Breast epithelium (tissue), 4 donors: ENCODE measurements around the gene KCNG4. TPM values are rescaled to one million over a fixed set of nuclear protein-coding genes. Genes with fewer than 3 reads are reported as not detected.

ENCODE experiments used
- DNase-seq, 2 donors: peaks; one replicate each; pipeline ENCODE4 v3.0.0-alpha.2; 2019; ENCODE audit warnings: low spot score in 2 of 2
- H3K27ac ChIP-seq, 2 donors: fragments of 200-600 bp; sonication (generic) in 1 of 2; one replicate each; pipeline ENCODE4 v1.5.1; 2016 to 2019; ENCODE audit warnings: mild to moderate bottlenecking in 1 of 2
- H3K27me3 ChIP-seq, 2 donors: fragments of 200-600 bp; sonication (generic) in 1 of 2; one replicate each; pipeline versions ENCODE4 v1.5.1 to v1.6.0; 2017 to 2019; ENCODE audit warnings: control low read depth in 1 of 2, mild to moderate bottlenecking in 1 of 2
- H3K36me3 ChIP-seq: fragments of 200-600 bp; one replicate; pipeline ENCODE4 v1.5.1; 2019
- H3K4me1 ChIP-seq, 2 donors: fragments of 200-600 bp; sonication (generic); one replicate each; pipeline ENCODE4 v1.5.1; 2016 to 2019; ENCODE audit warnings: control low read depth in 1 of 2
- H3K4me3 ChIP-seq, 3 donors: fragments of 200-600 bp; sonication (generic); 1 replicate in 2 of 3; 2 replicates in 1 of 3; pipeline ENCODE4 v1.5.1; 2016 to 2019; ENCODE audit warnings: mild to moderate bottlenecking in 3 of 3, moderate library complexity in 2 of 3
- H3K9me3 ChIP-seq, 2 donors: fragments of 200-600 bp; sonication (generic) in 1 of 2; one replicate each; pipeline ENCODE4 v1.5.1; 2016 to 2019; ENCODE audit warnings: control low read depth in 1 of 2
- POLR2A ChIP-seq: fragments of 450-650 bp; IDR thresholded peaks from one replicate; pipeline ENCODE4 v1.6.1; 2016; ENCODE audit warnings: antibody characterized with exemption, mild to moderate bottlenecking, moderate library complexity
- POLR2AphosphoS5 ChIP-seq, 3 donors: sonication (generic); formaldehyde crosslinking; IDR thresholded peaks; one replicate each; pipeline ENCODE4 v1.6.1; 2017; ENCODE audit warnings: antibody characterized with exemption in 3 of 3
- intact Hi-C: fragments of 100-400 bp; cut with DNase I; formaldehyde crosslinking; loops from one replicate; pipeline ENCODE4 v1.15.1; 2023; ENCODE audit warnings: low total_unique reads
- total RNA-seq, 3 donors: library from RNA; depleted of rRNA; stranded (reverse); fragments of >200 nt; gene quantifications; one replicate each; pipeline ENCODE4 v1.1.0, GENCODE V29; 2016
- TF ChIP-seq, protein P1 (sequence below), 3 donors: fragments of 450-650 bp; IDR thresholded peaks; one replicate each; pipeline ENCODE4 v1.5.1; 2016 to 2017; ENCODE audit warnings: antibody characterized with exemption in 3 of 3, mild to moderate bottlenecking in 3 of 3, moderate library complexity in 3 of 3

Gene KCNG4
- total RNA-seq, 3 donors from 2014 or later, result not detected

DNA sequence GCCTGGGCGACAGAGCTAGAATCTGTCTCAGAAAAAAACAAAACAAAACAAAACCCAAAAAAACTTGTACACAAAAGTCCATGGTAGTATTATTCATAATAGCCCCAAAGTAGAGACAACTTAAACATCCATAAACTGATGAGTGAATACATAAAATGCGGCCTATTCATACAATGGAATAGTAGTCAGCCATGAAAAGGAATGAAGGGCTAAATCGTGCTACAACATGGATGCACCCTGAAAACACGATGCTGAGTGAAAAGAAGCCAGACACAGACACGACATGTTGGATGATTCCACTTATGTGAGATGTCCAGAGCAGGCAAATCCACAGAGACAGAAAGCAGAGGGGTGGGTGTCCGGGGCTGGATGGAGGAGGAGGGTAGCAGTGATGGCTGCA lies 12.3 kb downstream of the KCNG4 start:
- Histone ChIP-seq H3K36me3 (no peaks in the 10 kb centered on the region), H3K4me1 (no peaks in the 10 kb centered on the region), H3K4me3 (no peak overlapping the region), H3K9me3 (no peaks in the 10 kb centered on the region), H3K27me3 (no peaks in the 10 kb centered on the region), H3K27ac (no peak overlapping the region)
- DNase-seq, result no peak
- TF ChIP-seq POLR2A (no peak), POLR2AphosphoS5 (IDR thresholded peaks at IDR 0.05) (no peak)
- TF ChIP-seq, protein P1, sequence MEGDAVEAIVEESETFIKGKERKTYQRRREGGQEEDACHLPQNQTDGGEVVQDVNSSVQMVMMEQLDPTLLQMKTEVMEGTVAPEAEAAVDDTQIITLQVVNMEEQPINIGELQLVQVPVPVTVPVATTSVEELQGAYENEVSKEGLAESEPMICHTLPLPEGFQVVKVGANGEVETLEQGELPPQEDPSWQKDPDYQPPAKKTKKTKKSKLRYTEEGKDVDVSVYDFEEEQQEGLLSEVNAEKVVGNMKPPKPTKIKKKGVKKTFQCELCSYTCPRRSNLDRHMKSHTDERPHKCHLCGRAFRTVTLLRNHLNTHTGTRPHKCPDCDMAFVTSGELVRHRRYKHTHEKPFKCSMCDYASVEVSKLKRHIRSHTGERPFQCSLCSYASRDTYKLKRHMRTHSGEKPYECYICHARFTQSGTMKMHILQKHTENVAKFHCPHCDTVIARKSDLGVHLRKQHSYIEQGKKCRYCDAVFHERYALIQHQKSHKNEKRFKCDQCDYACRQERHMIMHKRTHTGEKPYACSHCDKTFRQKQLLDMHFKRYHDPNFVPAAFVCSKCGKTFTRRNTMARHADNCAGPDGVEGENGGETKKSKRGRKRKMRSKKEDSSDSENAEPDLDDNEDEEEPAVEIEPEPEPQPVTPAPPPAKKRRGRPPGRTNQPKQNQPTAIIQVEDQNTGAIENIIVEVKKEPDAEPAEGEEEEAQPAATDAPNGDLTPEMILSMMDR (IDR thresholded peaks at IDR 0.05), result no peak
- intact Hi-C loops, result no loop called here

DNA sequence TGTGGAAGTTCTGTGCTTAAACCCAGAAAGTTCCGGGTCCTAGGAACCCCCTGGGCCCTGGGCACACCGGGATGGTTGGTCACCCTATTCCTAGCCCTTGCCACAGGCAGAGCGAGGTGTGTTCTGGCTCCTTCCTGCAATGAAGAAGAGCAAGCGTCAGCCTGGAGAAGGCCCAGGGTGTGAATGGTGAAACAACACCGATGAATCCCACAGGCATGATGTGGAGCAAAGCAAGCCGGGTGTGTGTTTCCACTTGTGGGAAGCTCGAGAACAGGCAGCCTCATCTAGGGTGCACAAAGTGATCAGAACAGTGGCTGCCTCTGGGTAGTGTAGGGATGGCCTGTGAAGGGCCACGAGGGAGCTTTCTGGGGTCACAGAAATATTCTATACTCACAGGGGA lies 13.8 kb downstream of the KCNG4 start:
- intact Hi-C loops, result no loop called here
- TF ChIP-seq POLR2AphosphoS5 (IDR thresholded peaks at IDR 0.05), result no peak
- TF ChIP-seq, protein P1 (IDR thresholded peaks at IDR 0.05), result no peak
- no peak for TF ChIP-seq POLR2A
- DNase-seq, result no peak
- Histone ChIP-seq H3K4me1 (no peaks in the 10 kb centered on the region), H3K27ac (no peak overlapping the region), H3K4me3 (no peak overlapping the region), H3K36me3 (no peaks in the 10 kb centered on the region), H3K9me3 (no peaks in the 10 kb centered on the region), H3K27me3 (no peaks in the 10 kb centered on the region)

DNA sequence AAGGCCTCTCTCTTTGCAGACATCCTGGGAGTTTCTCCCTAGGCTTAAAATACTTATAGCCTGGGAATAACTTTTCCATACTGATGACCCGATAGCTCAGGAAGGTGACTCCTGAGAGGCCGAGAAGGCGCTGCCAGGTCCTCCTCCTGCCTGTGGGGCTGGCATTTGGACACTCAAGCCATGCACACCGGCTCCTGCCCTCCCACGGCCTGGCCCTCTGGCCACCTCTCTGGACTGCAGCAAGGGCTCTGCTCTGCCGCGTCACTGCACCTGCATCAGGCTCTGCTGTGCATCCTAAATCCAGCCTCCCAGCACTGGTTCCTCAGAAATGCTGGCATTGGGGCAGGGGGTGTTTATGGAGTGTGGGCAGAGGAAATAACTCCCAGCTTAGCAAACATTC lies 14.2 kb downstream of the KCNG4 start:
- no peak overlapping the region for H3K4me3 ChIP-seq
- DNase-seq, result no peak
- no peaks in the 10 kb centered on the region for H3K27me3 ChIP-seq
- no peak overlapping the region for H3K27ac ChIP-seq
- H3K36me3 ChIP-seq, result no peaks in the 10 kb centered on the region
- no peaks in the 10 kb centered on the region for H3K4me1 ChIP-seq
- TF ChIP-seq, protein P1 (IDR thresholded peaks at IDR 0.05), result no peak
- TF ChIP-seq POLR2AphosphoS5 (IDR thresholded peaks at IDR 0.05) (no peak), POLR2A (no peak)
- intact Hi-C loops, result no loop called here
- H3K9me3 ChIP-seq, result no peaks in the 10 kb centered on the region

DNA sequence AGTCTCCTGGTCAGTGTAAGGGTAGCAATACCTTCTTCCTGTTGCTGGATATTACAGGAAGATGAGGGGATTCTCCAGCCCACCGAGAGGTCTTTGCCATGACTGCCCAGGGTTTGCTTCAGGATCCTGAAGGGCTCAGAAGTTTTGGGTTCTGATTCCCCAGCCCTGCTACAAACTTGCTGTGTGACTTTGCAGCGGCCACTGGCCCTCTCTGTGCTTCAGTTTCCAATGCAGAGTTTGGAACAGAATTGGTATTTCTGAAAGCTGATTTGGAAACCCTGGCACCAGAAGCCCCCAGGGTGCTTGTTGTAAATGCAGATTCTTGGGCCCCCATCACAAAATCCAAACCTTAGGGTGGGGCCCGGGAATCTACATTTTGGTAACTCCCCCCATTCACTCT lies 14.7 kb downstream of the KCNG4 start:
- H3K27me3 ChIP-seq, result no peaks in the 10 kb centered on the region
- no peak overlapping the region for H3K27ac ChIP-seq
- no peaks in the 10 kb centered on the region for H3K9me3 ChIP-seq
- DNase-seq, result no peak
- no peak overlapping the region for H3K4me3 ChIP-seq
- H3K4me1 ChIP-seq, result no peaks in the 10 kb centered on the region
- no peak for TF ChIP-seq POLR2A
- no peak for TF ChIP-seq POLR2AphosphoS5 (IDR thresholded peaks at IDR 0.05)
- TF ChIP-seq, protein P1 (IDR thresholded peaks at IDR 0.05), result no peak
- intact Hi-C loops, result no loop called here
- no peaks in the 10 kb centered on the region for H3K36me3 ChIP-seq

DNA sequence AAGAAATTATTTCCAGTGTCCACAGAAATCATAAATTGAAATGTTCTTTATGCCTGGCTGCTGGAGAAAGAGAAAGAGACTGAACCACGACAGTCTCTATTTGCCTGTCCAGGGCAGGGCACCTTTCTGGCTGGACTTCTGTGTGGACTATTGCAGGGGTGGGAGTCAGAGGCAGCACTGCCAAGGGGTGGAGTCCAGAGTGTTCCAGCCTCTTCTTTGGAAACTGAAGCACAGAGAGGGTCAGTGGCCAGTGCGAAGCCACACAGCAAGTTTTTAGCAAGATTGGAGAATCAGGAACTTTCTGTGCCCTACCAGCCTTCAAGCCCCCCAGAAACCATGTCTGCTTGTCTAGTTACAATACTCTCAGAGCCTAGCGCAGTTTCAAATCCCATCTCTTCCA lies 15.3 kb downstream of the KCNG4 start:
- H3K27ac ChIP-seq, result no peak overlapping the region
- DNase-seq, result no peak
- H3K9me3 ChIP-seq, result no peaks in the 10 kb centered on the region
- TF ChIP-seq POLR2AphosphoS5 (IDR thresholded peaks at IDR 0.05) (no peak), POLR2A (no peak)
- TF ChIP-seq, protein P1 (IDR thresholded peaks at IDR 0.05), result no peak
- H3K4me1 ChIP-seq, result no peaks in the 10 kb centered on the region
- no peaks in the 10 kb centered on the region for H3K27me3 ChIP-seq
- intact Hi-C loops, result no loop called here
- H3K36me3 ChIP-seq, result no peaks in the 10 kb centered on the region
- no peak overlapping the region for H3K4me3 ChIP-seq
